ENCODE measurements around the gene SS18L1. TPM values are rescaled to one million over a fixed set of nuclear protein-coding genes. Genes with fewer than 3 reads are reported as not detected.
A peak's percentile ranks its signal among the peaks of the same experiment; 100 is the strongest.

SS18L1 gene
- total RNA-seq, 6 donors from 2014 or later = 12.2 to 70.8 (median 19.7) TPM

DNA sequence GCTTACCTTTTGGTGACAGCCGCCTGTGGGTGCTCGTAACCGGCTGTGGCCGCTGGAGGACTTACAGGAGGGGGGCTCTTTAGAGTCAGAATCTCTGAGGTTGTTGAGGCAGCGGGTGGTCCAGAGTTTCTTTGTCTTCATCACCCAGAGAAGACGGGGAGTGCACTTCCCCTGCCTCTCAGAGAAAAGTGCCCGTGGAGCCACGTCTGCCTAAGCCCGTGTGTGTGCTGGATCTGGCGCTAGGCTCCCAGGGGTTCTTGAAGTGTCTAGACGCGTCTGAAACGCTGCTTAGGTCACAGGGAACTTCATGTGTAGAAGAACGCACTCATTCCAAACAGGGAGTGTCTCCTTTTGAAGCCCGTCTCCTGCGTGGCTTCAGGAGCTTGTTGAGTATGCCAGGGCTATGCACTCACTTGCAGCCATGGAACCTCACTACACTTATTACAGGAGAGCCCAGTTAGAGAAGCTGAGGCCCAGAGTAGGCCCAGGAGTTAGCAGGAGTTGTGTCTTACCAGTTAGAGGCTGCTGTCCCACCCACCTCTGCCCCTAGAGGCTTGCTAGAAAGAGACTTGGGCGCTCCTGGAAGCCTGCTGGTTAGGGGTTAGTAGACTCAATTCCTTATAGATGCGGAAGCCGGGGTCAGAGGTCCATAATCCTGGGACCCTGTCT is 20.0 kb upstream of the SS18L1 start:
- 41 to 100% methylated on average over 2 to 19 of the region's 19 CpGs for WGBS, 2 donors
- Histone ChIP-seq H3K9me3 (no peaks in the 10 kb centered on the region), H3K4me3 (peak overlapping the region; percentile 76 to 99 (median 91)), H3K36me3 (peaks cover 23 to 43% (median 33%) of the 10 kb centered on the region in 4 donors), H3K27ac (peak overlapping the region; percentile 35 to 95 (median 84)), H3K4me1 (peaks cover 17 to 23% (median 19%) of the 10 kb centered on the region in 4 donors), H3K27me3 (no peaks in the 10 kb centered on the region)
- ATAC-seq (ENCODE audit: low FRiP score in 2 of 2) (peak in 1 of 2 donors; percentile 35), DNase-seq (peak in 1 of 2 donors; percentile 36)
- TF ChIP-seq EP300 (IDR thresholded peaks at IDR 0.05) = no peak
- TF ChIP-seq POLR2AphosphoS5 (IDR thresholded peaks at IDR 0.05) = no peak
- TF ChIP-seq POLR2A (IDR thresholded peaks at IDR 0.05) = no peak
- TF ChIP-seq, protein P1, sequence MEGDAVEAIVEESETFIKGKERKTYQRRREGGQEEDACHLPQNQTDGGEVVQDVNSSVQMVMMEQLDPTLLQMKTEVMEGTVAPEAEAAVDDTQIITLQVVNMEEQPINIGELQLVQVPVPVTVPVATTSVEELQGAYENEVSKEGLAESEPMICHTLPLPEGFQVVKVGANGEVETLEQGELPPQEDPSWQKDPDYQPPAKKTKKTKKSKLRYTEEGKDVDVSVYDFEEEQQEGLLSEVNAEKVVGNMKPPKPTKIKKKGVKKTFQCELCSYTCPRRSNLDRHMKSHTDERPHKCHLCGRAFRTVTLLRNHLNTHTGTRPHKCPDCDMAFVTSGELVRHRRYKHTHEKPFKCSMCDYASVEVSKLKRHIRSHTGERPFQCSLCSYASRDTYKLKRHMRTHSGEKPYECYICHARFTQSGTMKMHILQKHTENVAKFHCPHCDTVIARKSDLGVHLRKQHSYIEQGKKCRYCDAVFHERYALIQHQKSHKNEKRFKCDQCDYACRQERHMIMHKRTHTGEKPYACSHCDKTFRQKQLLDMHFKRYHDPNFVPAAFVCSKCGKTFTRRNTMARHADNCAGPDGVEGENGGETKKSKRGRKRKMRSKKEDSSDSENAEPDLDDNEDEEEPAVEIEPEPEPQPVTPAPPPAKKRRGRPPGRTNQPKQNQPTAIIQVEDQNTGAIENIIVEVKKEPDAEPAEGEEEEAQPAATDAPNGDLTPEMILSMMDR (IDR thresholded peaks at IDR 0.05) = no peak

DNA sequence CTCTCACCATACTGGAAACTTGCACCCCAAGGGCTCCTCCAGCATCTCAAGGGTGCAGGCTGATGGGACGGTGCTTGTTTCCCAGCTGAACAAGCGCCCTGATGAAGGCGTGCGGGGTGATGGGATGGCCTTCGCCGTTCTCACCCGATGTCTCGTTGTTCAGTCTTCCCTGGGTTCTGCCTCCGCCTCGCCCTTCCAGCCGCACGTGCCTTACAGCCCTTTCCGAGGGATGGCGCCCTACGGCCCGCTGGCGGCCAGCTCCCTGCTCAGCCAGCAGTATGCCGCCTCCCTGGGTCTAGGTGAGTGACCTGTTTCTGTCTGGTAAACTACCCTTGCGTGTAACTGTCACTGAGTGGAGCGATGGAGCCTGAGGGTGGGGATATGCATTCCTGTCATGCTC is 17.4 kb upstream of the SS18L1 start:
- no peak for TF ChIP-seq POLR2A (IDR thresholded peaks at IDR 0.05)
- TF ChIP-seq EP300 (IDR thresholded peaks at IDR 0.05) = no peak
- TF ChIP-seq POLR2AphosphoS5 (IDR thresholded peaks at IDR 0.05) = no peak
- TF ChIP-seq, protein P1 (IDR thresholded peaks at IDR 0.05) = no peak
- Histone ChIP-seq H3K4me1 (peaks cover 15 to 18% (median 16%) of the 10 kb centered on the region in 4 donors), H3K36me3 (peaks cover 37 to 68% (median 56%) of the 10 kb centered on the region in 4 donors), H3K27ac (no peak overlapping the region), H3K27me3 (no peaks in the 10 kb centered on the region), H3K4me3 (no peak overlapping the region), H3K9me3 (no peaks in the 10 kb centered on the region)
- 95 to 96% methylated on average over 20 of the region's 20 CpGs for WGBS, 2 donors
- DNase-seq = peak in 1 of 2 donors; percentile 76
- no peak for ATAC-seq (ENCODE audit: low FRiP score in 2 of 2)

DNA sequence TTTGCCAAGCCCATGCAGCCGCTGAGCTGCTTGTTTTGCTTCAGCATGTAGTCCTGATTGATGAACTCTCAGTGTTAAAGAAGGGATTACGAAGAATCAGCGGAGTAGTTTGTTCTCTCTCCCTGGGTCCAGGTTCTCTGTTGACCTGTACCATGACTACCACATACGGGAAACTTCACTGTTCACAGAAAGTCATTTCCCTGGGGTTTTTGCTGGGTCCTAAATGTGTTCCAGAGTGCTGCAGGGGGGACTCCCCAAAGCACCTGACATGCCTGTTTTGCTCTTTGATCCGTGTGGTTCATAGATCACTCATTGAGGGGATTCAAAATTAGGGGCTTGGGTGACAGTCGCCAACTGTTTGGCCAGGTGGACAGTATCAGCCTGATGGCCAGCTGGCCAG is 15.8 kb upstream of the SS18L1 start:
- H3K4me3 ChIP-seq = no peak overlapping the region
- no peaks in the 10 kb centered on the region for H3K9me3 ChIP-seq
- DNase-seq = no peak
- H3K27ac ChIP-seq = no peak overlapping the region
- peaks cover 22 to 28% (median 24%) of the 10 kb centered on the region in 4 donors for H3K4me1 ChIP-seq
- WGBS, 2 donors = 92% methylated on average over 6 of the region's 6 CpGs
- TF ChIP-seq EP300 (IDR thresholded peaks at IDR 0.05) (no peak), POLR2AphosphoS5 (IDR thresholded peaks at IDR 0.05) (no peak), POLR2A (IDR thresholded peaks at IDR 0.05) (no peak)
- TF ChIP-seq, protein P1 (IDR thresholded peaks at IDR 0.05) = no peak
- ATAC-seq (ENCODE audit: low FRiP score in 2 of 2) = no peak
- H3K36me3 ChIP-seq = peaks cover 50 to 85% (median 70%) of the 10 kb centered on the region in 4 donors
- H3K27me3 ChIP-seq = no peaks in the 10 kb centered on the region

DNA sequence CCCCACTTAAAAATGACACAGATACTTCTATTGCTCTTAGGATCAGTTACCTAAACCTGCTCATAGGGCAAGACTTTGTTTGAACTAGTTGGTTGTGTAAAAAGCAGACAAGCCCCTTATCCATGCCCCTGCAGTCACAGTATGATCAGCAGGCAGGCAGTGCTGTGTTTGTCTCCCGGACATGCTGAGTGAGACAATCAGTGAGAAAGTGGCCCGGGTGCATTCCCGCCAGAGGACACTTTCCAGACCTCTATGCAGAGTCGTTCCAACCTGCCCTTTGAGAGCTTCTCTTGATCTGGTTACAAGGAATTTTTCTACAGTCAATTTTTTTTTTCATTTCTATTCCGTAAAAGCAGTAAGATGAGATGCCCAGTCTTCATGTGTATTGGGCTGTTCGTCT is 15.1 kb upstream of the SS18L1 start:
- Histone ChIP-seq H3K27ac (no peak overlapping the region), H3K4me1 (peaks cover 22 to 28% (median 26%) of the 10 kb centered on the region in 4 donors), H3K36me3 (peaks cover 50 to 92% (median 76%) of the 10 kb centered on the region in 4 donors), H3K4me3 (no peak overlapping the region), H3K9me3 (no peaks in the 10 kb centered on the region), H3K27me3 (no peaks in the 10 kb centered on the region)
- no peak for DNase-seq
- WGBS, 2 donors = 89 to 91% methylated on average over 6 of the region's 6 CpGs
- no peak for ATAC-seq (ENCODE audit: low FRiP score in 2 of 2)
- TF ChIP-seq POLR2AphosphoS5 (IDR thresholded peaks at IDR 0.05) (no peak), POLR2A (IDR thresholded peaks at IDR 0.05) (no peak), EP300 (IDR thresholded peaks at IDR 0.05) (no peak)
- TF ChIP-seq, protein P1 (IDR thresholded peaks at IDR 0.05) = no peak

Data from upper lobe of left lung (tissue), 6 donors.